AG09309 (cell line): Measurements from ENCODE around the gene PGLYRP4.

ENCODE experiments used
- DNase-seq: peaks from one replicate; pipeline ENCODE4 v3.0.0-alpha.2; 2010; ENCODE audit warnings: low read depth
- H3K4me3 ChIP-seq: 2 replicates; pipeline ENCODE4 v1.5.1; 2011; ENCODE audit warnings: mild to moderate bottlenecking, low read depth, low read length, moderate library complexity; ENCODE audit not compliant: control insufficient read depth
- TF ChIP-seq, protein P1 (sequence below): IDR thresholded peaks from 2 replicates; pipeline ENCODE4 v1.5.1; 2011; ENCODE audit warnings: mild to moderate bottlenecking, low read depth, low read length, inconsistent platforms; ENCODE audit not compliant: insufficient read depth, control insufficient read depth; ENCODE audit errors: missing control alignments

Gene PGLYRP4, protein sequence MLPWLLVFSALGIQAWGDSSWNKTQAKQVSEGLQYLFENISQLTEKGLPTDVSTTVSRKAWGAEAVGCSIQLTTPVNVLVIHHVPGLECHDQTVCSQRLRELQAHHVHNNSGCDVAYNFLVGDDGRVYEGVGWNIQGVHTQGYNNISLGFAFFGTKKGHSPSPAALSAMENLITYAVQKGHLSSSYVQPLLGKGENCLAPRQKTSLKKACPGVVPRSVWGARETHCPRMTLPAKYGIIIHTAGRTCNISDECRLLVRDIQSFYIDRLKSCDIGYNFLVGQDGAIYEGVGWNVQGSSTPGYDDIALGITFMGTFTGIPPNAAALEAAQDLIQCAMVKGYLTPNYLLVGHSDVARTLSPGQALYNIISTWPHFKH

DNA sequence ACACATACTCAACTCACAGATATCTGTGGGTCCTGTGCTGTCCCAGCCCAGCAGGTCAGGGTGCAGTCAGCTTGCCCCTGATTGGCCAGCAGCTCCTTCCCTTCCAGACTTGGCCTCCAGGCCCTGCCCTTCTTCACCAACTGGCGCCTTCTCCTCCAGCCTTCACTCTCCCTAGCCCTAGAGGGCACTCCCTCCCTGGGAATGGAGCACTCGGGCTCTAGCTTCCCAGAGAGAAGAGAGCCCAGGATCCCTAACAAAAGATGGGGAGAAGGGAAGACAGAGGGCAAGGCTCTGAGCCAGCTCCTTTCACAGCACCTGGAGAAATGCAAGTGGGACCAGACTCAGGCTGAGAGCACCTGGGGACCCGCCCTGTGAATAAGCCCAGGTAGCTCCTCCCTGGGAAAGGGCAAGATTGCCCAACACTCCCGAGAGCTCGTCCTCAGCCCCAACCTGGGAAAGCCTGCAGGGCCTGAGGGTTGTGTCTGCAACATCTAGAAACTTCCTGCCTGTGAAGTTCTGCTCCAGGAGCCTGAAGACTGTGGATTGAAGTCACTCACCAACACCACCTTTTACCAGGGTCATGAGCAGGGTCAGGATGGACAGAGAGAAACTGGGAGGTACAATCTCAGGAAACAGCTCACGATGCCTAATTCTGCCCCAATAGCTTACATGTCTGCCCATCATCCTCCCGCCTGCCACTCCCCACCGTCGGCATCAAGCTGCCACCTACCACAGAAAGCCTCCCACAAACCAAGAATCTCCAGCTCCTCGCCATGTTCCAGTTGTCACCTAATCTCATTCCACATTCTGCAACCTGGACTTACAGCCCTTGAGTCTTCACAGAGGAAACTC lies at the start of gene PGLYRP4:
Gene PGLYRP4 (minus strand): TSS at position 331 of the 852 bp plus-strand sequence. CDS start 909 bp downstream, outside the sequence.
- DNase-seq: no peak
- no peak within 1 kb of the TSS for H3K4me3 ChIP-seq
- TF ChIP-seq, protein P1, sequence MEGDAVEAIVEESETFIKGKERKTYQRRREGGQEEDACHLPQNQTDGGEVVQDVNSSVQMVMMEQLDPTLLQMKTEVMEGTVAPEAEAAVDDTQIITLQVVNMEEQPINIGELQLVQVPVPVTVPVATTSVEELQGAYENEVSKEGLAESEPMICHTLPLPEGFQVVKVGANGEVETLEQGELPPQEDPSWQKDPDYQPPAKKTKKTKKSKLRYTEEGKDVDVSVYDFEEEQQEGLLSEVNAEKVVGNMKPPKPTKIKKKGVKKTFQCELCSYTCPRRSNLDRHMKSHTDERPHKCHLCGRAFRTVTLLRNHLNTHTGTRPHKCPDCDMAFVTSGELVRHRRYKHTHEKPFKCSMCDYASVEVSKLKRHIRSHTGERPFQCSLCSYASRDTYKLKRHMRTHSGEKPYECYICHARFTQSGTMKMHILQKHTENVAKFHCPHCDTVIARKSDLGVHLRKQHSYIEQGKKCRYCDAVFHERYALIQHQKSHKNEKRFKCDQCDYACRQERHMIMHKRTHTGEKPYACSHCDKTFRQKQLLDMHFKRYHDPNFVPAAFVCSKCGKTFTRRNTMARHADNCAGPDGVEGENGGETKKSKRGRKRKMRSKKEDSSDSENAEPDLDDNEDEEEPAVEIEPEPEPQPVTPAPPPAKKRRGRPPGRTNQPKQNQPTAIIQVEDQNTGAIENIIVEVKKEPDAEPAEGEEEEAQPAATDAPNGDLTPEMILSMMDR: no peak

DNA sequence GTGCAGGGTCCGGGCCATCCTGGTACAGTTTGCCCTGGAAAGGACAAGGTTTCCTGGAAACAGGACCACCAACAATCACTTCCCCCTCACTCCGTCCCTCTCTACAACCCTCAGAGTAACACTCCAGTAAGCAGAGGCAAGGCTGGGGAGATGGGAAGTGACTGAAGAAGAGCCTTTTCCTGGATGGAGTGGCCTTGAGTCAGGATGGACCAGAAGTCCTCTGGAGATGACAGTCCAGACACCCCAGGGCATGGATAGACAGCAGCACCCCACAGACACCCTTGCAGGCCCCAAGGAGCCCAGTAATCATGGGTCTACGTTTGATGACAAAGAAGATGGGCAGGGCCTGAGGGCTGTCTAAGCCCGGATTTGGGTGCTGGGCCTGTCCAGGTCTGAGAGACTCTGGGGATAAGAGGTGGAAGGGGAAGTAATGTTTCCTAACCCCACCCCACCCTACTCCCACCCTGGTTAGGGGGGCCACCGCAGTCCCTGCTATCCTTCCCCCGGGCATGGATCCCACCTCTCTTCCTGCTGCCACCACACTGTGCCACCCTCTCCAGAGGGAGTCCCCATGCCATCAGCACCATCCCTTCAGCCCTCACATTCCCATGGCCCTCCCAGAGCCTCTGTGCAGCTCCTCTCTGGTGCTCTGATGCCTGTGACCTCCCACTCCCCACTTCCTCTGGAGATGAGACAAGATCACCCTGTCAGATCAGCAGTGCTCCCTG lies 49.4 kb upstream of the PGLYRP4 start:
- TF ChIP-seq, protein P1: no peak
- no peak overlapping the region for H3K4me3 ChIP-seq
- DNase-seq: no peak

DNA sequence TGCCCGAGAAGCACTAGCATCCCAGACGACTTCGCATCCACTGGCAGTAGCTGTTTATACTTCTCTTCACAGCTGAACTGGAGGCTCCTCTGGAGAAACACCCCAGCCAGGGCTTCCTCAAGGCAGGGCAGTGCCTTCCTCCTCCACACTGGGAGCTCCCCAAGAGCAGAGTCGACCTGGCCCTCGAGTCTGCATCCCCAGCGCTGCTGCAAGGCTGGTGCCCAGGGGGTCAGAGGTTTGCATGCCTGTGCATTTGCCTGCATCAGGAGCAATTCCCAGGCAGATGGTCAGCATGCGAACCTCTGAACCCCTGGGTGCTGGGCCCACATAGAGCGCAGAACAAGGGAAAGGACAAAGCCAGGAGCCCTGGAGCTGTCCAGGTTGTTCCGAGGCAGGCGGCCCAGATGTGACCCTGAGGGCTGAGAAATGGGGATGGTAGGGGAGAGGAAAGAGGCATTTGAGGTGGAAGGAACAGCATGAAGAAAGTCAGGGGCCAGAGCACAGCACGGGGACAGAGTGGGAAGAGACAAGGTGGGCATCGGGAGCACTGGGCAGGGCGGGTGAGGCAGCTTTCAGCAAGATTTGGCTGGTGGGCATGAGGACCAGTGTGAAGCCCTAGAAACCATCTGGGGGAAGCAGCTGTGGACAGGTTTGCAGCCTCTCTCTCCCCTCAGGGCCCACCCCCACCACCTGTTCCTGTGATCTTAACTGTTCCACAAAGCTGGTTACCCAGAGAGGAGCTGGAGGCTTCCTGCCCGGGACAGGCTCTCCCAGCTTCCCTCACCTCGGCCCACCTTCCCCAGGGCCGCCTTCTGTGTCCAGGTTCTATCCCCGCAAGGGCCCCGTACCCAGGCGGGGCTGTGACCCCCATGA lies 48.6 kb upstream of the PGLYRP4 start:
- DNase-seq: no peak
- no peak overlapping the region for H3K4me3 ChIP-seq
- TF ChIP-seq, protein P1: no peak

DNA sequence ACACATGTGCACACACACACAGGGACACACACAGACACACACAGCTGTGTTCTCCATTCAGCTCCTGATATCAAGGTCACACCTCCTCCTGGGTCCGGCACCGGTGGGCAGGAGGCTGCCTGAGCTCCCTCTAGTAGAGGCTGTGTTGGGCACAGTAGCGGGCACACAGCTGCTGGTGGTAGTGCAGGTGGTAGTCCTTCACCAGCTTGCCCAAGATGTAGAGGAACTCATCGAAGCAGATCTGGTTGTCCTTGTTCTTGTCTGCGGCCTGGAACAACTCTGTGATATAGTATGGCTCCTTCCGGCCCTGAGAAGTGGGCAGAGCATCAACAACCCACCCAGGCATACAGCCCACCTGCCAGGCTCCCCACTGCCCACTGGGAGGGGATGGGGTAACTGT lies 47.8 kb upstream of the PGLYRP4 start:
- DNase-seq: no peak
- TF ChIP-seq, protein P1: no peak
- no peak overlapping the region for H3K4me3 ChIP-seq

DNA sequence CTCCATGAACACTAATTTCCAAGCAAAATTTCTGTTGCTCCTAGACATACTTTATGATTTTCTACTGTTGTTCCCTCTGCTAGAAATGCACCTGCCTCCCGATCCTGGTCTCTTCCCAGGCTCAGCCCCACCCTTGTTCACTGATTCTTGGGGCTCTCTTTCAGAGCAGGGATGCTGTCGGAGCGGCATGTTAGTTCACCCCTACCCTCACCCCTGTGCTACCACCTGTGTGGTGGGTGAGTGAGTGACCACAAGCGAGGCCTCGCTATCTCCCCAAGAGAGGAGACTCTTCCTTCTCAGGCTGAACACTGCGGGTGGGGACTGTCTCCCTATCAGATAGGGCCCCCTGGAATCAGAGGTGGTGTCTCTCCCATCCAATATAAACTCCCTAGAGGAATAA lies 47.1 kb upstream of the PGLYRP4 start:
- TF ChIP-seq, protein P1: no peak
- DNase-seq: no peak
- H3K4me3 ChIP-seq: no peak overlapping the region
